ENCODE data around the gene CAB39L. TPM values are rescaled to one million over a fixed set of nuclear protein-coding genes. Genes with fewer than 3 reads are reported as not detected.

CAB39L gene
- total RNA-seq, 1 donor from 2014 or later, result 11.4 TPM

- no peak for DNase-seq (ENCODE audit: extremely low spot score, unreplicated experiment)
- no peak overlapping the region for H3K27ac Mint-ChIP-seq
- peaks cover 1% of the 10 kb centered on the region for H3K36me3 Mint-ChIP-seq
- no peaks in the 10 kb centered on the region for H3K4me1 Mint-ChIP-seq (ENCODE audit: unreplicated experiment)
- TF ChIP-seq, protein P1, sequence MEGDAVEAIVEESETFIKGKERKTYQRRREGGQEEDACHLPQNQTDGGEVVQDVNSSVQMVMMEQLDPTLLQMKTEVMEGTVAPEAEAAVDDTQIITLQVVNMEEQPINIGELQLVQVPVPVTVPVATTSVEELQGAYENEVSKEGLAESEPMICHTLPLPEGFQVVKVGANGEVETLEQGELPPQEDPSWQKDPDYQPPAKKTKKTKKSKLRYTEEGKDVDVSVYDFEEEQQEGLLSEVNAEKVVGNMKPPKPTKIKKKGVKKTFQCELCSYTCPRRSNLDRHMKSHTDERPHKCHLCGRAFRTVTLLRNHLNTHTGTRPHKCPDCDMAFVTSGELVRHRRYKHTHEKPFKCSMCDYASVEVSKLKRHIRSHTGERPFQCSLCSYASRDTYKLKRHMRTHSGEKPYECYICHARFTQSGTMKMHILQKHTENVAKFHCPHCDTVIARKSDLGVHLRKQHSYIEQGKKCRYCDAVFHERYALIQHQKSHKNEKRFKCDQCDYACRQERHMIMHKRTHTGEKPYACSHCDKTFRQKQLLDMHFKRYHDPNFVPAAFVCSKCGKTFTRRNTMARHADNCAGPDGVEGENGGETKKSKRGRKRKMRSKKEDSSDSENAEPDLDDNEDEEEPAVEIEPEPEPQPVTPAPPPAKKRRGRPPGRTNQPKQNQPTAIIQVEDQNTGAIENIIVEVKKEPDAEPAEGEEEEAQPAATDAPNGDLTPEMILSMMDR (conservative IDR thresholded peaks at IDR 0.05), result no peak
- no peaks in the 10 kb centered on the region for H3K27me3 Mint-ChIP-seq
- H3K9me3 Mint-ChIP-seq, result peaks cover 8% of the 10 kb centered on the region
- H3K4me3 Mint-ChIP-seq, result no peak overlapping the region
Measured at GRCh38 chr13:49410006-49410405, 33.9 kb downstream of the CAB39L start.

GRCh38 chr13:49409008-49409407 lies 34.9 kb downstream of the CAB39L start:
- Mint-ChIP-seq H3K27ac (no peak overlapping the region), H3K4me3 (no peak overlapping the region), H3K9me3 (peaks cover 11% of the 10 kb centered on the region), H3K4me1 (ENCODE audit: unreplicated experiment) (no peaks in the 10 kb centered on the region), H3K27me3 (no peaks in the 10 kb centered on the region), H3K36me3 (peaks cover 4% of the 10 kb centered on the region)
- TF ChIP-seq, protein P1 (conservative IDR thresholded peaks at IDR 0.05), result no peak
- DNase-seq (ENCODE audit: extremely low spot score, unreplicated experiment), result no peak

- no peak overlapping the region for H3K4me3 Mint-ChIP-seq
- H3K9me3 Mint-ChIP-seq, result peaks cover 11% of the 10 kb centered on the region
- H3K36me3 Mint-ChIP-seq, result peaks cover 4% of the 10 kb centered on the region
- no peak overlapping the region for H3K27ac Mint-ChIP-seq
- no peak for DNase-seq (ENCODE audit: extremely low spot score, unreplicated experiment)
- H3K27me3 Mint-ChIP-seq, result no peaks in the 10 kb centered on the region
- H3K4me1 Mint-ChIP-seq (ENCODE audit: unreplicated experiment), result no peaks in the 10 kb centered on the region
- TF ChIP-seq, protein P1 (conservative IDR thresholded peaks at IDR 0.05), result no peak
Measured at GRCh38 chr13:49407936-49408335, 35.9 kb downstream of the CAB39L start.

GRCh38 chr13:49407068-49407467 lies 36.8 kb downstream of the CAB39L start:
- H3K4me3 Mint-ChIP-seq, result no peak overlapping the region
- peaks cover 11% of the 10 kb centered on the region for H3K9me3 Mint-ChIP-seq
- peaks cover 4% of the 10 kb centered on the region for H3K36me3 Mint-ChIP-seq
- H3K4me1 Mint-ChIP-seq (ENCODE audit: unreplicated experiment), result no peaks in the 10 kb centered on the region
- no peaks in the 10 kb centered on the region for H3K27me3 Mint-ChIP-seq
- TF ChIP-seq, protein P1 (conservative IDR thresholded peaks at IDR 0.05), result no peak
- no peak overlapping the region for H3K27ac Mint-ChIP-seq
- no peak for DNase-seq (ENCODE audit: extremely low spot score, unreplicated experiment)

DNA sequence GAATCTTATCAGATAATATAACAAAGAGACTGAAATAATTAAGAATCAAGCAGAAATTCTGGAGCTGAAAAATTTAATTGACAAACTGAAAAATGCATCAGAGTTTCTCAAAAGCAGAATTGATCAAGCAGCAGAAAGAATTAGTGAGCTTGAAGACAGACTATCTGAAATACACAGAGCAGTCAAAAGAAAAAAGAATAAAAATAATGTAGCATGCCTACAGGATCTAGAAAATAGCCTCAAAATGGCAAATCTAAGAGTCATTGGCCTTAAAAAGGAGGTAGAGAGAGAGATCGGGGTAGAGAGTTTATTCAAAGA lies 39.2 kb downstream of the CAB39L start:
- no peak for DNase-seq (ENCODE audit: extremely low spot score, unreplicated experiment)
- H3K27ac Mint-ChIP-seq, result no peak overlapping the region
- peaks cover 10% of the 10 kb centered on the region for H3K4me1 Mint-ChIP-seq (ENCODE audit: unreplicated experiment)
- no peak overlapping the region for H3K4me3 Mint-ChIP-seq
- H3K36me3 Mint-ChIP-seq, result peaks cover 4% of the 10 kb centered on the region
- TF ChIP-seq, protein P1 (conservative IDR thresholded peaks at IDR 0.05), result no peak
- H3K9me3 Mint-ChIP-seq, result peaks cover 11% of the 10 kb centered on the region
- H3K27me3 Mint-ChIP-seq, result no peaks in the 10 kb centered on the region
